HG03135 (cell line): Measurements from ENCODE around the gene DGKD.

Experiments used
- ATAC-seq: cut with Tn5 transposase; IDR thresholded peaks from one replicate; pipeline ENCODE4 v1.9.1; 2021; ENCODE audit warnings: mild to moderate bottlenecking, moderate library complexity; ENCODE audit not compliant: unreplicated experiment

DGKD gene

DNA sequence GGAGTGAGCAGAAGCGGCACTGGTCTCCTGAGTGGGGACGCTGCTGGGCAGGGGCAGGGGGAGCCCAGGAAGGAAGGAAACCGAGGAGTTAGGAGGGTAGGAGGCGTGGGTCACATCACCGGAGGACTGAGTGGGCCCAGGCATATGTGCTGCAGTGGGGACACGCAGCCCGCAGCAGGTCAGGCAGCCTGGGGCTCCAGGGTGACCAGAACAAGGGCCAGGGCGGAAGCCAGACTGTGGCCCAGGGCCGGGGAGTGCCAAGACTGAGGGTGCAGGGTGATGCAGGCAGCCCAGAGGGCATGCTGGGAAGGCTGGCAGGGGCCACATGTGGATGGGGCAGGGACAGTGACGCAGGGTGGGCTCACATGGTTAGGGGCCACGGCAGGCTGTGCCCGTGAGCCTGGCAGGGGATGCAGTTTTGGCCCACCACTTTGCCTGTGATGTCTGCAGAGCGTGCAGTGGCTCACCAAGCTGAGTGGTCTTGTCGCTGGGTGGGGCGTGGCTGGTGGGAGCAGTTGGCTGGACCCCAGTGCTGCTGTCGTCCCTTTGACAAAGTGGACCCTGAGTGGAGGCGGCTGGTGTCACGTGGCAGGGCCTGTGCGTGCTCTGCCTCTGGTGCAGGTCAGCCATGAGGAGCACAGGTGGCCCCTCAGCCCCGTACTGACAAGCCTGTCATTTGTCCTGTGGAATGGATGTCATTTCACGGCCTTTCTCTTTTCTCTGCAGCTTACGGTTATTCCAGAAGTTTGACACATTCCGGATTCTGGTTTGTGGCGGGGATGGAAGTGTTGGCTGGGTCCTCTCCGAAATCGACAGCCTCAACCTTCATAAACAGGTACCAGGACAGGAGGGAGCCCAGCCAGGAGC is 87.1 kb downstream of the DGKD start:
- no peak for ATAC-seq

- ATAC-seq: no peak
Measured at GRCh38 chr2:233442028-233442310, 87.7 kb downstream of the DGKD start.

DNA sequence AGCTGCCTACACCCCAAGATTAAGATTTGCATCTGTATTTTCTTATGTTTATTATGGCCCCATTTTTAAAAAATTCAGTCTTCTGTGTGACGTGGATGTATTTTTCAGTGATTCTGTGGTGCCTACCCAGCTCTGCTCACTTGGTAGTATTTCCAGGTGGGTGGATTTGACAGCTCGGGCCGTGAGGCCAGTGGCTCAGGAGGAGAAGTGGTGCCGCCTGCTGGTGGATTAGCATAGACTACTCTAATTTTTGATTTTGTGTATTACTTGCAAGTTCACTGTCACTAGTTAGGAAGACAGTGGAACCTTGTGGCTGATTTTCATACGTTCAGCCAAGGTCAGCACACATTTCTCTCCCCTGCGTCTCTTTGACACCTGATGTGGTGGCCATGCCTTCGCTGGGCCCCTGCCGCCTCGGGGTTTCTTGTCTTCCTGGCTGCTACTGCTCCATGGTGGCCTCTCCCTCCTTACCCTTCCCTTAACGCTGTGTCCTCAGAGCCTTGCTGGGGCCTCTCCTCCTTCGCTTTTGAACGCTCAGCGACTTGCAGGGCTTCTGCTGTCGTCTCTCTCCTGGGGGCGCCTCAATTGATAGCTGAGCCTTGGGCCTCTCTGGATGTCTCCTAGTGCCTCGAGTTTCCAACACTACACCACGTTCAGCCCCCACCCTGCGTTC is 89.4 kb downstream of the DGKD start:
- peak; percentile 63 for ATAC-seq

- ATAC-seq: no peak
Measured at GRCh38 chr2:233444501-233444900, 90.2 kb downstream of the DGKD start.

DNA sequence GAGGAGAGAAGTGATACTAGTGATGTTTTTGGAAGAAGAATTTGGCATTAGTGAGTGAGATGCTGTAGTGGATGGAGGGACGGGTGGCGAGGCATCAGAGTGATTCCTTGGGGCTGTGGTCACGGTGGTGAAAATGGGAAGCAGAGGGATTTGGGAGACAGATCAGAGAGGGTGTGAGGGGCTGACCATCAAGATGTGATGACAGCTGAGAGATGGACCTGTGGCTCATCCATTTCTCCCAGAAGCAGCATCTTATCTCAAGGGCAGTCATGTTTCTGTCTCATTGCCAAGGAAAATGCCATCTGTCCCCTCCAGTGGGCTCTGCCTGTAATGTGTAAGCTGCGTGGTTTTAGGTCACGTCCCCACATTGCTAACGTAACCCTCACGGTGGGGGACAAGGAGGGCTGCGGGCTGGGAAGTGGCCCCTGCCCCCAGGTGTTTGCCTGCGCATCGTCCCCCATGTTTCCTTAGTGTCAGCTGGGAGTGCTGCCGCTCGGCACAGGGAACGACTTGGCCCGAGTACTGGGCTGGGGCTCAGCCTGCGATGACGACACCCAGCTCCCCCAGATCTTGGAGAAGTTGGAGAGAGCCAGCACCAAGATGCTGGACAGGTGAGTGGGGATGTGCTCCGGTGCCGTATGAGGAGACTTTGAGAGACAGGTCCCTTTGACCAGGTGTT is 91.0 kb downstream of the DGKD start:
- no peak for ATAC-seq

DNA sequence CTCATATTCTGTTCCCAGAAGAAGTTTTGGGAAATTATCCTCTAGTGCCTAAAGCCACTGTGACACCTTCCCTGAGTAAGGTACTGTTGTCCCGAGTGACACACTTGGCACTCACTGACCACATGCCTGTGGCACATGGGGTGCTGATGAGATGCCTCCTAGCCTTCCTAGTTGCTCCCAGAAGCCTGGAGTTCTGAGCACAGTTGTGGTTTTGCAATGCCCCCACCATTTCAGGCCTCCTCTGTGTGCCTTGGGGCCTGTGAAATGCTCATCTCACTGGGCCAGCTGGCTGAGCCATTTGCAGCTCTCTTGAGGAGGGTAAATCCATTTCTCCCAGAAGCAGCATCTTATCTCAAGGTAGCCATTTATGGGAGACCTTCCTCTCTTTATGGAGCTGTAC is 91.8 kb downstream of the DGKD start:
- ATAC-seq: no peak

DNA sequence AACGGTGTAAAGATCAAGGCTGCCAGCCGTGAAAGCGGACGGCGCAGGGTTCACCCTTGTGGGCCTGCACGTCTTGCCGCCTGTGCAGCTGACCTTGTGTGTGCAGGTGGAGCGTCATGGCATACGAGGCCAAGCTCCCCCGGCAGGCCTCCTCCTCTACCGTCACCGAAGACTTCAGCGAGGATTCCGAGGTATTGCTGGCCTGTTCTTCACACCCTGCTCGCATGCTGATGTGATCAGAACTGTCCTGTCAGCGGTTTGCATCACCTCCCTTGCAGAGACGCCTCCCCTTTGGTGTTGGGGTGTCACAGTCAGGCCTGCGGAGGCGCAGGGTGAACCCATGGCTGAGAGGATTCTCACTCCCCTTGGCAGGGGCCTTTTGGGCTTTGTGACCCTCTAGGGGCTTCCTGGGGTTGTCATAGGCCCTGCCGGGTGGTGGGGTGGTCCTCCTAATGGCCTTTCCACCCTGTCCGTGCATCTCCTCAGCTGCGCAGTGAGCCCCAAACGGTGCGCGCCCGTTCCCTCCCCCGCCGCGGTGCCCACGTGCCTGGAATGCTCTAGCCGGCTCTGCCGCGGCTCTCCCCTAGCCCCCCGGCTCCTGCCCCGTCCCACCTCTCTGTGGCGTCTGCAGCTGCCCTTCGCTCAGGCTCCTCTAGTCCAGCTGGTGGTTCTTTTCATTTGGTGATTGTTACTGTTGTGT is 92.5 kb downstream of the DGKD start:
- no peak for ATAC-seq

DNA sequence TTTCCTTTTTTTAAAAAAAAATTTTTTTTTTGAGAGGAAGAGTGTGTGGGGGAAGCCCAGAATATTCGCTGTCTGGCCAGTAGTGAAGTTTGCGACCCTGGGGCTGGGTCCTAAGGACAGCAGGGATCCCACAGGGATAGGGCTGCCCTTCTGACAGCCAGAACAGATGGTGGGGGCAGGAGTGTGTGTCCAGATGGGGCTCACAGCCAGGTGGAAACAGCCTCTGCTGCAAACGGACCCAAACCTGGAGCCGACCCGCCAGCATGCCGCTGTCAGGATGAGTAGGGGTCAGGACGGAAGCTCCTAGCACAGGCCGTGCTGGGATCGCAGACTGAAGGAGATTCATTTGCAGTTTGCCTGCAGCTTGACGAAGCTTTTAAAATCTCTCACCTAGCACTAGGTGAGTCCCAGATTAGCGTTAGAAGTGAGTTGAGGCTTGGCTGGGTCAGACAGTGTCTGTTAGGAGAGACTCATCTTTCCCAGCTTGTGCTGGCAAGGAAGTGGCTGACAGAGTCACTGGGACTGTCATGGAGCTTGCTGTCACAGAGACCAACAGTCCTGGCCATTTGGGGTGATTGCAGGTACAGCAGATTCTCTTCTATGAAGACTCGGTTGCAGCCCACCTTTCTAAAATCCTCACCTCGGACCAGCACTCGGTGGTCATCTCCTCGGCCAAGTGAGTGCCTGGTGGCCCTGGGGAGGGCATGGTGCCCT is 93.4 kb downstream of the DGKD start:
- ATAC-seq: no peak

- no peak for ATAC-seq
Measured at GRCh38 chr2:233448220-233448559, 93.9 kb downstream of the DGKD start.

- ATAC-seq: no peak
Measured at GRCh38 chr2:233448575-233448974, 94.3 kb downstream of the DGKD start.

DNA sequence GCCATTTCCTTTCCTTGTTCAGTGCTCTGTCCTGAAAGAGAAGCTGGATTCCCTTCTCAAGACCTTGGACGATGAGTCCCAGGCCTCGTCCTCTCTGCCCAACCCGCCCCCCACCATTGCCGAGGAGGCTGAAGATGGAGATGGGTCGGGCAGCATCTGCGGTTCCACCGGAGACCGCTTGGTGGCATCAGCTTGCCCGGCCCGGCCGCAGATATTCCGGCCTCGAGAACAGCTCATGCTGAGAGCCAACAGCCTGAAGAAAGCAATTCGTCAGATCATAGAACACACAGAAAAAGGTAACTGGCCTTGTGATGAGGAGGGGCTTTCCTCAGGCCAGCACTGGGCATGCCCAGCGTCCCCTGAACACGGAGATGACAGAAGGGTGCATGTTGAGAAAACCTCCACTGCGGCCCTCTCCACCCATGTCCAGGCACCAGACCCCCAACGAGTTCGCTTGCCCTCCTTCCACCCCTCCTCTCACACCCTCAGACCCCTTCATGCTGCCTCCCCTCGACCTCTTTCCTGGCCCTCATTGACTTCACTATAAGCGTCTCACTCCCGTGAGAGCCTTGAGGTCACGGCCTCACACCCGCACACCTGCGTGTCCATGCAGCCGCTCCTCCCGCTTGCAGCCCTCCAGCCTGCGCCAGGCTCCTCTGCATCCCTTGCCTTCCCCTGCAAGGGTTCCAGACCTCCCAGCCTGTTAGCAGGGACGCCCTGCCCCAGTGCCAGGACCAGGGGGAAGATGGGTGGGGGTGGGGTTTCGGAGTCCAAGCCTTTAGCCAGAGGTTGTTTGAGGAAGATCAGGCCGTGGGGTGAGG is 95.0 kb downstream of the DGKD start:
- ATAC-seq: no peak

DNA sequence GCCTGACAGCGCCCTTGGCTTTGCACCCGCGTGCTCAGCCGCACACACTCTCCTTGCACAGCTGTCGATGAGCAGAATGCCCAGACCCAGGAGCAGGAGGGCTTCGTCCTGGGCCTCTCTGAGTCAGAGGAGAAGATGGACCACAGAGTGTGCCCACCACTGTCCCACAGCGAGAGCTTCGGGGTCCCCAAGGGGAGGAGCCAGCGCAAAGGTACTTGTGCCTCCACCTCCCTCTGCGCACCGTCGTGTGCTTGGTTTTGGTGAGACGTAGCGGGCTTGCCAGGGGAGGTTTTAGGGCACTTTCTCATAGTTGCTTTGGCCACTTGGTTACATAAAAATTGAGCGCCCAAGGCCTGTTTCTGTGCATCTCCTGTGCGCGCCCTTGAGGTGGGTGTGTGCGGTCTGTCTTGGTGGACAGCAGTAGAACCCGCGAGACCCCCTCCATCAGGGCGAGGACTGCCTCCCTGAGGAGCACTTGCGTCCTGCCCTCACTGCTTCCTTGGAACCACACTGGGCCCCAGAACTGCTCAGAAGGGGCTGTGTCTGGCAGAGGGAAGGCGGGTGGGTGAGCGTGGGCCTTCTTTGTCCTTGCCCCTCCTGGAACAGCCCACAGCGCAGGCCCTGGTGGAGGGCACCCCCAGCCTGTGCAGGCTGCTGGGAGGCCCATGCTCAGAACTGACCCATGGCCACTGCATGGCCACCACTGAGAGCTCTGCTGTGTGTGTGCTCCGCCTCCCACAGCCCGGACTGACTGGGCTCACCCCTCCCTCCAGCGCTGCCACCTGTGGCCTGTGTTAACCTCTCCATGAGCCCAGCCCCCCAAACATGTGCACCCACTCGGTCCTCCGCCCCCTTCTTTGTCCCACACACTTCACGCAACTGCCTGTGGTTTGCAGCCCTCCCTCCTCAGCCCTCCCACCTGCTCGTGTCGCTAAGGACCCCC is 95.9 kb downstream of the DGKD start:
- ATAC-seq: no peak

DNA sequence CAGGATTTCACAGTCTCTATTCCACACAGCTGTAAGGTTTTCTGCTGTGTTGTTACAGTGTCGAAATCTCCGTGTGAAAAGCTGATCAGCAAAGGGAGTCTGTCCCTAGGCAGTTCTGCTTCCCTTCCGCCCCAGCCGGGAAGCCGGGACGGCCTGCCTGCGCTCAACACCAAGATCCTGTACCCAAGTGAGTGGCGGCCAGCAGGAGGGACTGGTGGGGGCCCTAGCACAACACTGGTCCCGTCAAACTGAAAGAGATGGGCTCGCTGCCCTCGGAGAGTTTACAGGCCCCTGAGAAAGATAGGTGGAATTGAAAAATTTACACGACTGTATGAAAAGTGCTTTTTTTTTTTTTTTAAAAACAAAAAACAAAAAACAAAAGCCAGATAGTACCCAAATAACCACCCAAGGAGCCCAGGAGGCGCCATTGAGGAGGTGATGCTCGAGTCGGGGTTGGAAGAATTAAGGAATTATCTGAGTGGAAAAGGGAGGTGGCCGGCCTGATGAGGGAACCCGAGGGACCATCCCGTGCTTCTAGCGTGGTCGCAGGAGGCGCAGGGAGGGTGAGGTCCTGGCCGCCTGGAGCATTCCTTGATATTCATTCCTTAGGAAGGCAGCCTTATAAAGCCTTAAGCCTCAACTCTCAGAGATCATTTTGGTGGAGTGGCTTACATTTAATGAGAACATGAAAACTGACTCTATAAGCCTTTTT is 96.7 kb downstream of the DGKD start:
- ATAC-seq: no peak

DNA sequence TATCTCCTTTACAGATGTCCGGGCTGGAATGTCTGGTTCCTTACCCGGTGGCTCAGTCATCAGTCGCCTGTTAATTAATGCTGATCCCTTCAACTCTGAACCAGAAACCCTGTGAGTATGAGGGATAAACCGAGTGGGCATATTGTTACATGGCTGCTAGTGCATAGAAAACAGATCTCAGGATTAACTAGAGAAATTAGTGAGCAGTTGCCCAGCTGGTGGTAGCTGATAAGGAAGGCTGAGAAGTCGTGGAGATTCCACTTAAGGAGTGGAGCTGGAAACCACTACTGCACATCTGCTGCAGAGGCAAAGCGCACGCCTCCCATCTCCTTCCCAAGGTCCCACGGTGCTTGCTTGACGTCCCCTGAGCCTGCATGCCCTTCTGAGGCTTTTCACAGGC is 97.7 kb downstream of the DGKD start:
- ATAC-seq: no peak

- ATAC-seq: no peak
Measured at GRCh38 chr2:233453111-233453915, 99.0 kb downstream of the DGKD start.

- no peak for ATAC-seq
Measured at GRCh38 chr2:233453916-233454315, 99.6 kb downstream of the DGKD start.

- ATAC-seq: no peak
Measured at GRCh38 chr2:233455006-233455405, 100.7 kb downstream of the DGKD start.

DNA sequence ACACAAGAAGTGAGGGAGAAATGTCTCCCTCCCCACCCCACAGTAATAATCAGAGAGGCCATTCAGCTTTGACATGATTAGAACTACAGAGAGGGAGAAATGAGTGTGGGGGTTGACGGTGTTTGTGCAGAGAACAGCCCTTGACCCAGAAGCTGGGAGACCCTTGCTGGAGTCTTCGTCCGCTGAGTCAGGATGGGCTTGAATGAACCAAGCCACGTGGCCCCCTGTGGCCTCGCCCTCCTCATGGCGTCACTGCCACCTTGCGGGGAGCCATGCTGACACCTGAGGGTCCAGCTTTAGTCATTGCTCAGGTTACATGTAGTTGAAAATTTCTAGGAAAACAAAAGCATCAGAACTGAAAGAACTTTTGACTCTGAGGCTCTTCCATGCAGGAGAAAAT is 101.2 kb downstream of the DGKD start:
- no peak for ATAC-seq
